ENCODE measurements around the gene GBX2. TPM values are rescaled to one million over a fixed set of nuclear protein-coding genes. Genes with fewer than 3 reads are reported as not detected.

Gene GBX2
- total RNA-seq, 4 donors from 2014 or later, result not detected

GRCh38 chr2:236137066-236137465, 31.1 kb downstream of the GBX2 start:
- TF ChIP-seq, protein P1, sequence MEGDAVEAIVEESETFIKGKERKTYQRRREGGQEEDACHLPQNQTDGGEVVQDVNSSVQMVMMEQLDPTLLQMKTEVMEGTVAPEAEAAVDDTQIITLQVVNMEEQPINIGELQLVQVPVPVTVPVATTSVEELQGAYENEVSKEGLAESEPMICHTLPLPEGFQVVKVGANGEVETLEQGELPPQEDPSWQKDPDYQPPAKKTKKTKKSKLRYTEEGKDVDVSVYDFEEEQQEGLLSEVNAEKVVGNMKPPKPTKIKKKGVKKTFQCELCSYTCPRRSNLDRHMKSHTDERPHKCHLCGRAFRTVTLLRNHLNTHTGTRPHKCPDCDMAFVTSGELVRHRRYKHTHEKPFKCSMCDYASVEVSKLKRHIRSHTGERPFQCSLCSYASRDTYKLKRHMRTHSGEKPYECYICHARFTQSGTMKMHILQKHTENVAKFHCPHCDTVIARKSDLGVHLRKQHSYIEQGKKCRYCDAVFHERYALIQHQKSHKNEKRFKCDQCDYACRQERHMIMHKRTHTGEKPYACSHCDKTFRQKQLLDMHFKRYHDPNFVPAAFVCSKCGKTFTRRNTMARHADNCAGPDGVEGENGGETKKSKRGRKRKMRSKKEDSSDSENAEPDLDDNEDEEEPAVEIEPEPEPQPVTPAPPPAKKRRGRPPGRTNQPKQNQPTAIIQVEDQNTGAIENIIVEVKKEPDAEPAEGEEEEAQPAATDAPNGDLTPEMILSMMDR (IDR thresholded peaks at IDR 0.05; ENCODE audit: low read depth), result no peak

- TF ChIP-seq, protein P1 (IDR thresholded peaks at IDR 0.05; ENCODE audit: low read depth), result no peak
These were observed 31.6 kb downstream of the GBX2 start for GRCh38 chr2:236136538-236136937.

DNA sequence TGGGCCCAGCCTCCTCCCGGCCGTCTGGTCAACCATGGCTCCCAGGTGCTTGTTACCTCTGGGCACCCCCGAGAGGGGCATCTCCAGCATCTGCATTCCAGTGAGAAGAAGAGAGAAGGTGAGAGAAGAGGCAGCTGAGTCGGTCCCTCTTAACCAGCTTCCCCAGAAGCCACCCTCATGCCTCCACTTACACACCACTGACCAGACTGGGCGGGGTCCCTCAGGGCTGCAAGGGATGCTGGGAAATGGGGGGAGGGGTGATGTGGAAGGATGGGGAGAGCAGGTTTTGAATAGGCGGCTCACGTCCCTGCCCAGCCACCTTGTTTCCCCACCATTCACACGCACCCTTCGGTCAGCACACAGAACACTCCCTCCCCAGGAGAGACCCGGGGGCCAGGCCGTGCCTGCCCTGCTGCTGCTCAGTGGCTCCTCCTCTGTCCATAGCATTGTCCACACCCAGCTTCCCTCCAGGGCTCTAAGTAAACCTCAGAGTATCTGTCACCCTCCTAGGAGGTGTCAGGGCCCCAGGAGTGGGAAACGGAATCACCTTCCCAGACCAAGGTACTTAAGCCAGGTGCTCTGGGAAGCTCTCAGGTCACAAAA, 34.7 kb downstream of the GBX2 start:
- TF ChIP-seq, protein P1 (IDR thresholded peaks at IDR 0.05; ENCODE audit: low read depth), result no peak

DNA sequence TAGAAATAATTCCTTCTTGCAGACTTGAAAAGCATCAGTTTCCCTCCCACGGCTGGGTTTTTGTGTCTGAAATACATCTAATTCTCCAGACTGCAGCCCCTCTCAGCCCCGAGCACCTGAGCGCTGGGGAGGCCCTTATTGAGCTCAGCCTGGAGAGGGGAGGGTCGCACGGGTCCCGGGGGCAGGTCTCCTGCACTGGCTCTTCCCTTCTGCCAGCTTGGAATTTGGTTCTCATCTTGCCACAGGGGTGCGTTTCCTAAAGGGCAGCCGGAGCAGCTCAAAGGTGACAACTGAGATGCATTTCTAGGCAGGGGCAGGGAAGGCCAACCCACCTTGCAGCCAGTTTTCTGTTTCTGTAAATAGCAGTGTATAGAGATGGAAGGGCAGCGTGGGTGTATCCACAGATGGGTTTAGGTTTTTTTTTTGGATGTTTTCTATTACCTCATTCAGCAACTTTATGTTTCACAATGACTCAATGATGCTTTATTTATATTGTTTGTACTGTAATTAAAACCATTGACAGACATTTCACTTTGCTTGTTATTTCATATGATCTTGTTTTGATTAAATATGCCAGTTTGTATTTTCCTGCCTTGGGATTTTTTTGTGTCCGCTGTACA, 37.0 kb downstream of the GBX2 start:
- TF ChIP-seq, protein P1 (IDR thresholded peaks at IDR 0.05; ENCODE audit: low read depth), result no peak

DNA sequence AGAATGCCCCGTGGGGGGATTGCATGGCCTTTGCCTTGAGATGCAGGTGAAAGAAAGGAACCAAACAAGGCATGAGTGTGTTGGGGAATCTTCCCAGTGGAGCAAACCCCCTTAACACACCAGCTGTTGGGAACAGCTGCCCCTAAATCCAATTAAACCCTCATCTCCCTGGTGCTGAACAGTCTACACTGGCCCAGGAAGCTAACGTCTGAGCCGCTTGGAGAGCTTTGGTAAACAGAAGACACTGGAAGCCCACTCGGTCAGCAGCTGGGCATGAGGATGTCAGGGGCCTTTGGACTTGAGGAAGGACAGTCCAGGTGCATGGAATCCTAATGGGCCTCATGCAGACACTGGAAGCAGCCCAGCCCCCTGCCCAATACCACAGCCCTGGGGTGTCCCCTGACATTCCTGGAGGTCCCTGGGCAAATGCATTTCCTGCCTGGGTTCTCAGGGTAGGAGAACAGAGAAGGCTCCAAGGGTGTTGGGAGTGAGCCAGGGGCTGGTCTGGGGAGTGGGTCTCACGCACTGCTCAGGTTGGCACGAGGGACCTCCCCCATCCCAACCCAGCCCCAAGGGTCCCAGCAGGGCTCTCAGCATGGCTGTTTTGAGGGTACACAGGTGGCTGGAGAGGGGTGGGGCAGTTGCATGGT, 37.7 kb downstream of the GBX2 start:
- TF ChIP-seq, protein P1 (IDR thresholded peaks at IDR 0.05; ENCODE audit: low read depth), result no peak

GRCh38 chr2:236129935-236130334, 38.3 kb downstream of the GBX2 start:
- TF ChIP-seq, protein P1 (IDR thresholded peaks at IDR 0.05; ENCODE audit: low read depth), result no peak

GRCh38 chr2:236128321-236128720, 39.9 kb downstream of the GBX2 start:
- TF ChIP-seq, protein P1 (IDR thresholded peaks at IDR 0.05; ENCODE audit: low read depth), result no peak
